ENCODE results near the gene NUP93. TPM values are rescaled to one million over a fixed set of nuclear protein-coding genes. Genes with fewer than 3 reads are reported as not detected.

Gene NUP93
- total and polyA plus RNA-seq, 2 of the 8 experiments (the other 6 are each of a cell fraction or from before 2014, with no cell fraction given) = 147 to 201 TPM

GRCh38 chr16:56886826-56887225 is 156.9 kb downstream of the NUP93 start:
- Histone ChIP-seq H4K20me1 (replicated peaks in 1 of 2; ENCODE audit: control insufficient read depth in 1 of 2, insufficient read depth in 2 of 2, low read length in 2 of 2) (no peaks in the 10 kb centered on the region), H3K79me1 (ENCODE audit: low read depth, low read length) (no peaks in the 10 kb centered on the region), H2AFZ (ENCODE audit: low read length) (no peak overlapping the region), H2BK20ac (ENCODE audit: low read length) (no peak overlapping the region), H3K56ac (replicated peaks; ENCODE audit: insufficient read length, low read depth, low read length) (no peak overlapping the region), H3K18ac (ENCODE audit: extremely low read depth, low read length) (no peak overlapping the region), H3K4me3 (ENCODE audit: extremely low read depth in 1 of 4, insufficient read depth in 2 of 4, low read depth in 3 of 4, low read length in 4 of 4) (no peak overlapping the region), H3K23ac (ENCODE audit: insufficient read length) (no peak overlapping the region), H4K8ac (ENCODE audit: extremely low read depth, insufficient read depth, low read length) (no peak overlapping the region), H3K4ac (replicated peaks; ENCODE audit: insufficient read length, low read depth, low read length) (no peak overlapping the region), H3K4me2 (ENCODE audit: insufficient read depth in 1 of 2, low read depth in 2 of 2, low read length in 2 of 2) (no peak overlapping the region), H2BK12ac (ENCODE audit: low read depth, low read length) (no peak overlapping the region), H3K36me3 (ENCODE audit: control insufficient read depth in 2 of 4, insufficient read depth in 4 of 4, low read length in 3 of 4) (no peaks in the 10 kb centered on the region), H2AK5ac (ENCODE audit: low read depth, low read length) (no peak overlapping the region), H3K79me2 (ENCODE audit: control insufficient read depth in 1 of 2, insufficient read depth in 2 of 2, low read length in 2 of 2) (no peaks in the 10 kb centered on the region), H3K14ac (ENCODE audit: insufficient read length) (no peak overlapping the region), H4K5ac (ENCODE audit: insufficient read length, low read depth, low read length) (no peak overlapping the region), H3K27ac (ENCODE audit: low read depth, low read length) (no peak overlapping the region), H4K91ac (replicated peaks; ENCODE audit: insufficient read length, low read length) (no peak overlapping the region), H2BK5ac (ENCODE audit: low read depth, low read length) (no peak overlapping the region), H3K4me1 (replicated peaks in 1 of 4; ENCODE audit: control insufficient read depth in 3 of 4, insufficient read depth in 4 of 4, low read length in 3 of 4) (no peaks in the 10 kb centered on the region), H3K9ac (replicated peaks in 1 of 4; ENCODE audit: extremely low read depth in 1 of 4, low read depth in 3 of 4, low read length in 3 of 4) (no peak overlapping the region), H3K27me3 (replicated peaks in 1 of 4; ENCODE audit: control insufficient read depth in 3 of 4, extremely low read depth in 1 of 4, insufficient read depth in 3 of 4, low read length in 3 of 4) (no peaks in the 10 kb centered on the region), H2BK15ac (ENCODE audit: low read length) (no peak overlapping the region), H2BK120ac (replicated peaks; ENCODE audit: low read depth, low read length) (no peak overlapping the region), H3K23me2 (ENCODE audit: low read depth, low read length) (no peaks in the 10 kb centered on the region), H3K9me3 (ENCODE audit: insufficient read depth in 2 of 2, low read depth in 1 of 2, low read length in 1 of 2) (peaks cover 17 to 28% of the 10 kb centered on the region in 2 experiments)
- no peak for FAIRE-seq
- DNase-seq (ENCODE audit: low read depth in 1 of 2, low spot score in 2 of 2) = no peak
- ChIA-PET CTCF (ENCODE audit: partially characterized antibody) (interaction anchor here (1.0 kb wide), 1 partner anchor 13 kb away, joined by 3 read pairs; no protein-coding TSS in a partner anchor), POLR2A (ENCODE audit: partially characterized antibody) (interaction anchor here (1.4 kb wide), 1 partner anchor 11 kb away, joined by 3 read pairs; no protein-coding TSS in a partner anchor)
- 89% methylated on average over 8 of the region's 9 CpGs; no CpG with 5 or more reads in 1 of the 2 experiments for WGBS, 2 experiments (ENCODE audit: extremely low coverage in 1 of 2, insufficient coverage in 1 of 2, insufficient read length in 1 of 2, insufficient replicate concordance in 2 of 2, low coverage in 1 of 2, low lambda C conversion rate in 2 of 2, missing lambda C conversion rate in 1 of 2)
- TF ChIP-seq CBX5 (IDR thresholded peaks at IDR 0.05; ENCODE audit: low read depth, low read length) (no peak), SP4 (IDR thresholded peaks at IDR 0.05; ENCODE audit: low read length) (no peak), KDM4A (IDR thresholded peaks at IDR 0.05; ENCODE audit: low read depth, low read length, severe bottlenecking) (no peak), RXRA (IDR thresholded peaks at IDR 0.05; ENCODE audit: insufficient read depth, low read depth, low read length) (no peak), BRCA1 (IDR thresholded peaks at IDR 0.05; ENCODE audit: low read depth, low read length) (no peak), SIN3A (conservative IDR thresholded peaks at IDR 0.05 in 1 of 2, IDR thresholded peaks at IDR 0.05 in 1 of 2; ENCODE audit: low read depth in 1 of 2, low read length in 2 of 2) (no peak), YY1 (IDR thresholded peaks at IDR 0.05; ENCODE audit: low read depth, low read length) (no peak)

All from H1 (cell line).